ENCODE data around the gene TIAM1.

- TF ChIP-seq CTCF (IDR thresholded peaks at IDR 0.05) (no peak), POLR2A (IDR thresholded peaks at IDR 0.05) (no peak), POLR2AphosphoS5 (IDR thresholded peaks at IDR 0.05) (no peak), EP300 (IDR thresholded peaks at IDR 0.05) (no peak)
Observed at GRCh38 chr21:31318971-31319370, 25.1 kb downstream of the TIAM1 start.
